SK-N-SH (cell line): ENCODE results near the gene TBCD. TPM values are rescaled to one million over a fixed set of nuclear protein-coding genes. Genes with fewer than 3 reads are reported as not detected.

Experiments
- CTCF ChIA-PET: fragments of 300-600, 350-600 bp; formaldehyde crosslinking; extraction: SDS; loops from one replicate; lab custom pipeline; 2021; lab: Yijun Ruan, JAX
- POLR2A ChIA-PET: fragments of 350-600 bp; sonication (Branson Sonifier 250); formaldehyde crosslinking; extraction: SDS; loops from one replicate; lab custom pipeline; 2020; ENCODE audit warnings: antibody characterized with exemption, inconsistent platforms; lab: Yijun Ruan, JAX
- DNase-seq: peaks from one replicate; pipeline ENCODE4 v3.0.0; 2012
- H2AFZ ChIP-seq: fragments of 200-600 bp; sonication (generic); 2 replicates; pipeline ENCODE4 v1.8.1; 2016; ENCODE audit warnings: antibody characterized with exemption, mild to moderate bottlenecking, low read depth
- H3F3A ChIP-seq: fragments of 200-600 bp; sonication (generic); replicated peaks from 2 replicates; pipeline ENCODE3; 2016; ENCODE audit warnings: antibody characterized with exemption, mild to moderate bottlenecking; ENCODE audit not compliant: insufficient read depth
- H3K27ac ChIP-seq, 2 experiments: fragments of 200-500 bp in 1 of 2; fragments of 200-600 bp in 1 of 2; sonication (Bioruptor generic) in 1 of 2; sonication (generic), shearing (Covaris generic) in 1 of 2; 2 replicates each; pipeline versions ENCODE4 v1.5.1 to v1.6.1; 2014 to 2016; ENCODE audit warnings: low read depth in 2 of 2, inconsistent platforms in 1 of 2, low read length in 1 of 2, mild to moderate bottlenecking in 1 of 2, mixed read lengths in 1 of 2
- H3K27me3 ChIP-seq: fragments of 200-600 bp; sonication (generic), shearing (Covaris generic); 2 replicates; pipeline ENCODE4 v1.6.1; 2016; ENCODE audit warnings: mixed run types; ENCODE audit not compliant: insufficient read depth
- H3K36me3 ChIP-seq, 2 experiments: fragments of 200-500 bp in 1 of 2; fragments of 200-600 bp in 1 of 2; sonication (Bioruptor generic) in 1 of 2; sonication (generic) in 1 of 2; replicated peaks in 1 of 2; 2 replicates each; pipeline versions ENCODE3 to v1.5.1; 2014 to 2016; ENCODE audit warnings: low read length in 1 of 2, mild to moderate bottlenecking in 1 of 2; ENCODE audit not compliant: insufficient read depth in 2 of 2, control insufficient read depth in 1 of 2
- H3K4me1 ChIP-seq, 2 experiments: fragments of 200-500 bp in 1 of 2; fragments of 200-600 bp in 1 of 2; sonication (Bioruptor generic) in 1 of 2; sonication (generic), shearing (Covaris generic) in 1 of 2; 2 replicates each; pipeline versions ENCODE4 v1.5.1 to v1.6.1; 2014 to 2016; ENCODE audit warnings: low read depth in 1 of 2, low read length in 1 of 2, mixed run types in 1 of 2; ENCODE audit not compliant: insufficient read depth in 2 of 2, control insufficient read depth in 1 of 2
- H3K4me2 ChIP-seq: fragments of 200-600 bp; sonication (generic), shearing (Covaris generic); 2 replicates; pipeline ENCODE4 v1.6.1; 2017; ENCODE audit warnings: mixed run types
- H3K4me3 ChIP-seq, 2 experiments: fragments of 200-500 bp in 1 of 2; fragments of 200-600 bp in 1 of 2; sonication (Bioruptor generic) in 1 of 2; sonication (generic), shearing (Covaris generic) in 1 of 2; 2 replicates each; pipeline versions ENCODE4 v1.5.1 to v1.8.1; 2014 to 2016; ENCODE audit warnings: low read depth in 2 of 2, inconsistent platforms in 1 of 2, low read length in 1 of 2, mild to moderate bottlenecking in 1 of 2, mixed read lengths in 1 of 2, moderate library complexity in 1 of 2
- H3K79me2 ChIP-seq: fragments of 200-600 bp; sonication (generic); 2 replicates; pipeline ENCODE4 v1.8.1; 2017; ENCODE audit warnings: mild to moderate bottlenecking; ENCODE audit not compliant: insufficient read depth
- H3K9ac ChIP-seq: fragments of 200-600 bp; sonication (generic); 2 replicates; pipeline ENCODE4 v1.6.1; 2017; ENCODE audit warnings: mixed run types
- H3K9me2 ChIP-seq: fragments of 200-600 bp; sonication (generic); 2 replicates; pipeline ENCODE4 v1.6.1; 2017; ENCODE audit warnings: mixed run types
- H3K9me3 ChIP-seq: fragments of 200-600 bp; sonication (generic); 2 replicates; pipeline ENCODE4 v1.6.1; 2017; ENCODE audit warnings: mixed run types, mild to moderate bottlenecking, moderate library complexity
- H4K20me1 ChIP-seq: fragments of 200-600 bp; sonication (generic); 2 replicates; pipeline ENCODE4 v1.6.1; 2017; ENCODE audit warnings: mild to moderate bottlenecking, mixed run types; ENCODE audit not compliant: insufficient read depth
- EZH2phosphoT487 ChIP-seq: fragments of 200-600 bp; sonication (generic); IDR thresholded peaks from 2 replicates; pipeline ENCODE4 v1.6.1; 2017; ENCODE audit warnings: low read depth, mixed run types, mild to moderate bottlenecking, antibody characterized with exemption, moderate library complexity, borderline replicate concordance
- FOSL2 ChIP-seq: IDR thresholded peaks from 2 replicates; pipeline ENCODE4 v1.4.0; 2012; ENCODE audit warnings: low read depth, mild to moderate bottlenecking, moderate library complexity, borderline replicate concordance
- GABPA ChIP-seq: IDR thresholded peaks from 2 replicates; pipeline ENCODE4 v1.4.0; 2012; ENCODE audit warnings: low read depth, mild to moderate bottlenecking
- IRF3 ChIP-seq: fragments of 150-350 bp; IDR thresholded peaks from 2 replicates; pipeline ENCODE4 v1.6.1; 2016; ENCODE audit warnings: mild to moderate bottlenecking, low read depth, low read length
- MXI1 ChIP-seq: IDR thresholded peaks from 2 replicates; pipeline ENCODE4 v1.6.1; 2012; ENCODE audit warnings: mild to moderate bottlenecking, low read depth, low read length, improper control_type of control experiment
- NFIC ChIP-seq: IDR thresholded peaks from 2 replicates; pipeline ENCODE4 v1.4.0; 2012; ENCODE audit warnings: borderline replicate concordance
- RFX5 ChIP-seq: IDR thresholded peaks from 2 replicates; pipeline ENCODE4 v1.6.1; 2012; ENCODE audit warnings: mild to moderate bottlenecking, improper control_type of control experiment, low read length
- RXRA ChIP-seq: IDR thresholded peaks from 2 replicates; pipeline ENCODE4 v1.4.0; 2012; ENCODE audit warnings: low read depth, mild to moderate bottlenecking, borderline replicate concordance
- SIN3A ChIP-seq: IDR thresholded peaks from 2 replicates; pipeline ENCODE4 v1.6.1; 2012; ENCODE audit warnings: low read depth, mild to moderate bottlenecking, low read length, moderate library complexity, borderline replicate concordance
- SMC3 ChIP-seq: IDR thresholded peaks from 2 replicates; pipeline ENCODE4 v1.6.1; 2012; ENCODE audit warnings: low read depth, low read length, improper control_type of control experiment
- ZBTB33 ChIP-seq: IDR thresholded peaks from 2 replicates; pipeline ENCODE4 v1.4.0; 2012; ENCODE audit warnings: low read depth, borderline replicate concordance
- WGBS: methylation state at CpG from one replicate; pipeline ENCODE4 v1.1.6; 2017; ENCODE audit warnings: low lambda C conversion rate; 5-methylcytosine and 5-hydroxymethylcytosine counted together
- polyA plus RNA-seq, 3 experiments: library from polyadenylated mRNA; depleted of rRNA; stranded (reverse); fragments of >200 nt; gene quantifications; 2 replicates each; pipeline ENCODE4 v1.2.3, GENCODE V29; 2012
- TF ChIP-seq, protein P1 (sequence below): IDR thresholded peaks from 2 replicates; pipeline ENCODE4 v1.4.0; 2012; ENCODE audit warnings: low read depth, borderline replicate concordance
- TF ChIP-seq, protein P2 (sequence below): fragments of 200-600 bp; sonication (generic); IDR thresholded peaks from 2 replicates; pipeline ENCODE4 v1.6.1; 2017; ENCODE audit warnings: antibody characterized with exemption, mild to moderate bottlenecking, moderate library complexity
- TF ChIP-seq, protein P3 (sequence below): IDR thresholded peaks from 2 replicates; pipeline ENCODE4; 2012

TBCD gene
- polyA plus RNA-seq, 1 of the 3 experiments (the other 2 are of a cell fraction), result 107 TPM

GRCh38 chr17:82790391-82790790 is 38.5 kb downstream of the TBCD start:
- ChIA-PET POLR2A (no interaction called here), CTCF (interaction anchor here (1.4 to 7.1 kb wide), 2 partner anchors 9 to 15 kb away, joined by 7 to 49 read pairs; no protein-coding TSS in a partner anchor)
- Histone ChIP-seq H3K9me3 (no peaks in the 10 kb centered on the region), H2AFZ (no peak overlapping the region), H3K9me2 (no peaks in the 10 kb centered on the region), H3K4me1 (peaks cover 3 to 27% of the 10 kb centered on the region in 2 experiments; a peak in 1 of 4 replicates), H3K27ac (no peak overlapping the region), H3K4me2 (no peak overlapping the region), H3K79me2 (peaks cover 37% of the 10 kb centered on the region; the same call in 1 of the 2 replicates), H3K27me3 (no peaks in the 10 kb centered on the region), H3F3A (no peaks in the 10 kb centered on the region), H4K20me1 (peaks cover 10% of the 10 kb centered on the region; the same call in 1 of the 2 replicates), H3K36me3 (no peaks in the 10 kb centered on the region), H3K4me3 (no peak overlapping the region), H3K9ac (no peak overlapping the region)
- no peak for DNase-seq
- 94% methylated on average over 10 of the region's 13 CpGs for WGBS
- TF ChIP-seq EZH2phosphoT487 (no peak), FOSL2 (no peak), GABPA (no peak), NFIC (no peak), SIN3A (no peak), SMC3 (no peak), RFX5 (no peak), MXI1 (no peak), ZBTB33 (no peak), IRF3 (no peak), RXRA (no peak)
- TF ChIP-seq, protein P1, sequence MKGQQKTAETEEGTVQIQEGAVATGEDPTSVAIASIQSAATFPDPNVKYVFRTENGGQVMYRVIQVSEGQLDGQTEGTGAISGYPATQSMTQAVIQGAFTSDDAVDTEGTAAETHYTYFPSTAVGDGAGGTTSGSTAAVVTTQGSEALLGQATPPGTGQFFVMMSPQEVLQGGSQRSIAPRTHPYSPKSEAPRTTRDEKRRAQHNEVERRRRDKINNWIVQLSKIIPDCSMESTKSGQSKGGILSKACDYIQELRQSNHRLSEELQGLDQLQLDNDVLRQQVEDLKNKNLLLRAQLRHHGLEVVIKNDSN, result no peak
- TF ChIP-seq, protein P2, sequence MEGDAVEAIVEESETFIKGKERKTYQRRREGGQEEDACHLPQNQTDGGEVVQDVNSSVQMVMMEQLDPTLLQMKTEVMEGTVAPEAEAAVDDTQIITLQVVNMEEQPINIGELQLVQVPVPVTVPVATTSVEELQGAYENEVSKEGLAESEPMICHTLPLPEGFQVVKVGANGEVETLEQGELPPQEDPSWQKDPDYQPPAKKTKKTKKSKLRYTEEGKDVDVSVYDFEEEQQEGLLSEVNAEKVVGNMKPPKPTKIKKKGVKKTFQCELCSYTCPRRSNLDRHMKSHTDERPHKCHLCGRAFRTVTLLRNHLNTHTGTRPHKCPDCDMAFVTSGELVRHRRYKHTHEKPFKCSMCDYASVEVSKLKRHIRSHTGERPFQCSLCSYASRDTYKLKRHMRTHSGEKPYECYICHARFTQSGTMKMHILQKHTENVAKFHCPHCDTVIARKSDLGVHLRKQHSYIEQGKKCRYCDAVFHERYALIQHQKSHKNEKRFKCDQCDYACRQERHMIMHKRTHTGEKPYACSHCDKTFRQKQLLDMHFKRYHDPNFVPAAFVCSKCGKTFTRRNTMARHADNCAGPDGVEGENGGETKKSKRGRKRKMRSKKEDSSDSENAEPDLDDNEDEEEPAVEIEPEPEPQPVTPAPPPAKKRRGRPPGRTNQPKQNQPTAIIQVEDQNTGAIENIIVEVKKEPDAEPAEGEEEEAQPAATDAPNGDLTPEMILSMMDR, result no peak
- TF ChIP-seq, protein P3, sequence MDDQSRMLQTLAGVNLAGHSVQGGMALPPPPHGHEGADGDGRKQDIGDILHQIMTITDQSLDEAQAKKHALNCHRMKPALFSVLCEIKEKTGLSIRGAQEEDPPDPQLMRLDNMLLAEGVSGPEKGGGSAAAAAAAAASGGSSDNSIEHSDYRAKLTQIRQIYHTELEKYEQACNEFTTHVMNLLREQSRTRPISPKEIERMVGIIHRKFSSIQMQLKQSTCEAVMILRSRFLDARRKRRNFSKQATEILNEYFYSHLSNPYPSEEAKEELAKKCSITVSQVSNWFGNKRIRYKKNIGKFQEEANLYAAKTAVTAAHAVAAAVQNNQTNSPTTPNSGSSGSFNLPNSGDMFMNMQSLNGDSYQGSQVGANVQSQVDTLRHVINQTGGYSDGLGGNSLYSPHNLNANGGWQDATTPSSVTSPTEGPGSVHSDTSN, result no peak
